ENCODE results near the gene KRTAP29-1. TPM values are rescaled to one million over a fixed set of nuclear protein-coding genes. Genes with fewer than 3 reads are reported as not detected.

Gene KRTAP29-1
- total RNA-seq, 1 experiment from 2014 or later = not detected

- Mint-ChIP-seq H3K27ac (no peak overlapping the region), H3K4me3 (no peak overlapping the region), H3K4me1 (0 out of 2 replicates have a peak, but pooled peaks cover 3% of the 10 kb centered on the region), H3K27me3 (ENCODE audit: low read depth) (no peaks in the 10 kb centered on the region), H3K9me3 (no peaks in the 10 kb centered on the region), H3K36me3 (no peaks in the 10 kb centered on the region)
- TF ChIP-seq RORB (CRISPR knock-in tag; IDR thresholded peaks at IDR 0.05) (no peak), ESRRA (CRISPR knock-in tag; IDR thresholded peaks at IDR 0.05; ENCODE audit: borderline replicate concordance) (no peak), ZNF121 (CRISPR knock-in tag; IDR thresholded peaks at IDR 0.05) (no peak), OVOL2 (CRISPR knock-in tag; IDR thresholded peaks at IDR 0.05; ENCODE audit: borderline replicate concordance) (no peak), E2F4 (CRISPR knock-in tag; IDR thresholded peaks at IDR 0.05; ENCODE audit: borderline replicate concordance, low read depth) (no peak), MLX (CRISPR knock-in tag; IDR thresholded peaks at IDR 0.05) (no peak), ZBTB21 (CRISPR knock-in tag; IDR thresholded peaks at IDR 0.05; ENCODE audit: borderline replicate concordance) (no peak), JUN (CRISPR knock-in tag; IDR thresholded peaks at IDR 0.05) (no peak), ZNF281 (CRISPR knock-in tag; IDR thresholded peaks at IDR 0.05) (no peak), HMGXB4 (CRISPR knock-in tag; IDR thresholded peaks at IDR 0.05) (no peak), MAX (CRISPR knock-in tag; IDR thresholded peaks at IDR 0.05) (no peak), ERG (CRISPR knock-in tag; IDR thresholded peaks at IDR 0.05) (no peak), NFYB (CRISPR knock-in tag; conservative IDR thresholded peaks at IDR 0.05; ENCODE audit: low read depth) (no peak), CDX4 (CRISPR knock-in tag; IDR thresholded peaks at IDR 0.05; ENCODE audit: borderline replicate concordance) (no peak), CREB1 (CRISPR knock-in tag; IDR thresholded peaks at IDR 0.05) (no peak), RELA (CRISPR knock-in tag; IDR thresholded peaks at IDR 0.05; ENCODE audit: borderline replicate concordance) (no peak)
- DNase-seq (ENCODE audit: low spot score) (no peak), ATAC-seq (no peak)
- POLR2A ChIA-PET = no interaction called here
- CTCF ChIA-PET = interaction anchor here (3.2 to 3.3 kb wide), 2 partner anchors 221 to 338 kb away, joined by 10 to 17 read pairs; no protein-coding TSS in a partner anchor
Measured at GRCh38 chr17:41327411-41328120, 24.9 kb upstream of the KRTAP29-1 start.

Data from WTC11 (cell line).